C4-2B (cell line): ENCODE measurements around the gene LCN15.
A peak's percentile ranks its signal among the peaks of the same experiment; 100 is the strongest.

Experiments used
- H3K27ac ChIP-seq: fragments of 450-650 bp; 2 replicates; pipeline ENCODE4 v1.5.1; 2017
- ZFX ChIP-seq: fragments of 450-650 bp; IDR thresholded peaks from 2 replicates; pipeline ENCODE4 v1.6.1; 2017
- TF ChIP-seq, protein P1 (sequence below): fragments of 450-650 bp; conservative IDR thresholded peaks from 2 replicates; pipeline ENCODE4 v1.5.1; 2017; ENCODE audit warnings: mild to moderate bottlenecking

The LCN15 gene

DNA sequence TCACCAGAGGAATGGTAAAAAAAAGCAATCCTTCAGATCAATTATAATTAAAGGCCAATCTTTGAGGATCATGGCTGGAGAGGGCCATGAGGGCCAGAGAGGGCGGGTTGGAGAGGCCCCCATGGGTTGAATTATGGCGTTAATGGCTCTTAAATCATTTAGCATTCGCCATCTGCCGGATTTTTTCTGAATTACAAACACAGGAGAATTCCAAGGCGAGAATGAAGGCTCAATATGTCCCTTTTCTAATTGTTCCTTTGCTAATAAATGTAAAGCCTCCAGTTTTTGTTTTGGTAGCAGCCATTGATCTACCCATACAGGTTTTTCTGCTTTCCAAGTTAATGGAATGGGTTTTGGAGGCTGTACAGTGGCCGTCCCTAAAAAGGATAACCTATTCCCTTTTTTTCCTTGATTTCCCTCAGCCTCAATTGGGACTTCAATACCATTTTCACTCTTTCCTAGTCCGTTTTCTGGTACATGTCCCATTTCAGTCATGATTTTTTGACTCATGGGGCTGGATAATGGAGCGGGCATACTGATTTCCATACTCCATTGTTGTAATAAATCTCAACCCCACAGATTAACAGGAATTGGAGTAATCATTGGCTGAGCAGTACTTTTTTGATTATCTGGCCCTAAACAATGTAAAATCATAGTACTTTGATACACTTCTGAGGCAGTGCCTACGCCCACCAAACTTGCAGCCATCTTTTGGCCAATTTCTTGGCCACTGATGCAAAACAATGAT is 20.1 kb upstream of the LCN15 start:
- no peak overlapping the region for H3K27ac ChIP-seq
- TF ChIP-seq ZFX = no peak
- TF ChIP-seq, protein P1, sequence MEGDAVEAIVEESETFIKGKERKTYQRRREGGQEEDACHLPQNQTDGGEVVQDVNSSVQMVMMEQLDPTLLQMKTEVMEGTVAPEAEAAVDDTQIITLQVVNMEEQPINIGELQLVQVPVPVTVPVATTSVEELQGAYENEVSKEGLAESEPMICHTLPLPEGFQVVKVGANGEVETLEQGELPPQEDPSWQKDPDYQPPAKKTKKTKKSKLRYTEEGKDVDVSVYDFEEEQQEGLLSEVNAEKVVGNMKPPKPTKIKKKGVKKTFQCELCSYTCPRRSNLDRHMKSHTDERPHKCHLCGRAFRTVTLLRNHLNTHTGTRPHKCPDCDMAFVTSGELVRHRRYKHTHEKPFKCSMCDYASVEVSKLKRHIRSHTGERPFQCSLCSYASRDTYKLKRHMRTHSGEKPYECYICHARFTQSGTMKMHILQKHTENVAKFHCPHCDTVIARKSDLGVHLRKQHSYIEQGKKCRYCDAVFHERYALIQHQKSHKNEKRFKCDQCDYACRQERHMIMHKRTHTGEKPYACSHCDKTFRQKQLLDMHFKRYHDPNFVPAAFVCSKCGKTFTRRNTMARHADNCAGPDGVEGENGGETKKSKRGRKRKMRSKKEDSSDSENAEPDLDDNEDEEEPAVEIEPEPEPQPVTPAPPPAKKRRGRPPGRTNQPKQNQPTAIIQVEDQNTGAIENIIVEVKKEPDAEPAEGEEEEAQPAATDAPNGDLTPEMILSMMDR = peak; percentile 74

DNA sequence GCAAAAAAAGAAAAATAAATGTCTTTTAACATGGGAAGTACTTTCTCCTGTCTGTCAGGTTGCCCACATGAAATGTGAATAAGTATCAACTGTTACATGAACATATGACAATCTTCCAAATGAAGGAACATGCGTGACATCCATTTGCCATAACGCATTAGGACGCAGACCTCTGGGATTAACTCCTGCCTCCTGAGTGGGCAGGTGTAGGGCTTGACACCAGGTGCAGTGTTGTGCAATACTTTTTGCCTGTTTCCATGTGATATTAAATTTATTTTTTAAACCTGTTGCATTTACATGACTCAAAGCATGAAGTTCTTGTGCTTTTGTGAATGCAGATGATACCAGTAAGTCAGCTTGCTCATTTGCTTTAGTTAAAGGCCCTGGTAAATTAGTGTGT is 18.1 kb upstream of the LCN15 start:
- TF ChIP-seq ZFX = no peak
- TF ChIP-seq, protein P1 = no peak
- H3K27ac ChIP-seq = no peak overlapping the region

DNA sequence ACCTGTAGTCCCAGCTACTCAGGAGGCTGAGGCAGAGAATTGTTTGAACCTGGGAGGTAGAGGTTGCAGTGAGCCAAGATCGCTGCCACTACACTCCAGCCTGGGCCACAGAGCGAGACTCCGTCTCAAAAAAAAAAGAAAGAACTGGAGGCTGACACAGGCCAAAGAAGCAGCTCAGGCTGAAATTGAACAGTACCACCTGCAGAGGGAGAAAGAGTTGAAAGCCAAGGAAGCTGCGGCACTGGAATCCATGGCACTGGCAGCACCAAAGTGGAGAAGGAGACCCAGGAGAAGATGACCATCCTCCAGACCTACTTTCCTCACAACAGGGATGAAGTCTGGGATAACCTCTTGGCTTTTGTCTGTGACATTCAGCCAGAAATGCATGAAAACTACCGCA is 15.5 kb upstream of the LCN15 start:
- H3K27ac ChIP-seq = no peak overlapping the region

DNA sequence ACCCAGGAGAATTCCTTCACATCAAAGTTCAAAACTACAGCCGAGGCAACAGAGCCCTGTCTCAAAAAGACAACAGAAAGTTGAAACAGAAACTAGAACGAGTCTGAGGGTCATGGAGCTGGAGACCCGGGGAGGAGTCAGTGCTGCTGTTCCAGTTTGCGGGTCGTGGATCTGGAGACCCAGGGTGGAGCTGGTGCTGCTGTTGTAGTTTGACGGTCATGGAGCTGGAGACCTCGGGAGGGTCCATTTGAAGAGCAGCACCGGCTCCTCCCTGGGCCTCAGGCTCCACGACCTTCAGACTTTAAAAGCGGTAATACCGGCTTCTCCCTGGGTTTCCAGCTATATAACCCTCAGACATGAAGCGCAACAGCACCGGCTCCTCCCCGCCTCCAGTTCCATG is 13.0 kb upstream of the LCN15 start:
- no peak overlapping the region for H3K27ac ChIP-seq
- no peak for TF ChIP-seq ZFX
- TF ChIP-seq, protein P1 = no peak

More for the DNA sequence above, 15.5 kb upstream of the LCN15 start:
- no peak for TF ChIP-seq ZFX
- TF ChIP-seq, protein P1 = no peak

DNA sequence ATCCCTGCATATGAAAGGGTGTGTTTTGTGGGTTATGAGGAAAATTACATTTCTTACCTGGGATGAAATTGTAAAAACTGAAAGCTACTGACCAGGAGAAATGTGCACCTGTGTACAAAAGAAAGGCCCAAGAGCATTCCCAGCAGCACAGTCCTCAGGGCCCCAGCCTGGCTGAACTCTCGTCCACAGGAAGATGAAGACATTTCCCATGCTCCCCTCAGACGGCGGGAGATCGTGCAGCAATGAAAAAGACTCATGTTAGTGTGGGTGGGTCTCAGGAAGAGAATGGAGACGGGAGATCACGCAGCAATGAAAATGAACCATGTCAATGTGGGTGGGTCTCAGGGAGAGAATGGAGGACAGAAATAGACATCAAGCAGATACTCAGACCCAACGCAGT is 12.6 kb upstream of the LCN15 start:
- TF ChIP-seq, protein P1 = no peak
- TF ChIP-seq ZFX = no peak
- no peak overlapping the region for H3K27ac ChIP-seq

DNA sequence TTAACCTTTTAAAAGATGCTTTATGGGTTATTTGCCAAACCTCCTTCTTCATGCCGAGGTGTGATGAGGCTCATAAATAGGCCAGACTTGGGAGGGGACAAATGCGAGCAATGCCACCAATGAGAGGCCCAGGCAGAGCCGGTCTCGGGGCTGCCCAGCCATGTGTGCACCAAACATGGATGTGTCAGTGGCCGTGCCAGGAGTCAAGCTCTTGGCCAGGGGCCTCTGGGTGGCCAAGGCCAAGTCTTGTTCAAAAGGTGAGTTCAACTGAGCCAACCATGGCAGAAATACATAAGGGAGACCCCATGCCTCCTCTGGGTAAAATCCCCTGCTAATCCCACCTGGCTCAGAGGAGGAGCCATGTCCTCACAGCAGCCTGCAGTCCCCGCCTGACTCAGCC is 10.9 kb upstream of the LCN15 start:
- no peak overlapping the region for H3K27ac ChIP-seq
- no peak for TF ChIP-seq ZFX
- TF ChIP-seq, protein P1 = no peak

DNA sequence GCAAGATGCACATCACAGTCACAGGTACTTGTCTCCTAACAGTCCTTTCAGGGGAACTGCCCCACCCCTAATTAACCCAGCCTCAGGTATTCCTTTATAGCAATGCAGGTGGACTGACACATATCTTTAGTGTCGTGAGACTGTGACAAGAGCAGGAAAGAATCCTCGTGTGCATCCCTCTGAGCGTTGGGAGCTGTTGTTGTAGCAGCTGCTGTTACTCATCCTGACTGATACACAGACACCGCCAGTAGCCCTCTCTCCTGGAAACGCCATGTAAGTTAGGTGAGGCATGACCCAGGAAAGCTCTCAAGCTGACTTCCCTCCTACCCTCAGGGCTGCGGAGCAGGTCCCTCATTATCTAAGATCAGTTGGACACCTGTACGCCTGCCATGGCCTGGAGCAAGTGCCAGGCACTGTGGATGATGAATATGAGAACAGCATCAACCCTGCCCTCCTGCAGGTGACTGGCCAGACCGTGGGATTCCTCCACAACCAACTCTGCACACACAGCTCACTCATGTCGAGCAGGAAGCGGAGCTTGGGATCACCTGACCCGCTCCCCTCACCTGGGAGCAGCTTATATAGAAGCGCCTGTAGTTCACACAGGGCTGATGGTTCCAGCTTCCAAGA is 10.2 kb upstream of the LCN15 start:
- TF ChIP-seq, protein P1 = no peak
- no peak for TF ChIP-seq ZFX
- no peak overlapping the region for H3K27ac ChIP-seq
